HCT116 (cell line): ENCODE results near the gene ACTG2. TPM values are rescaled to one million over a fixed set of nuclear protein-coding genes. Genes with fewer than 3 reads are reported as not detected.

Experiments used
- ATAC-seq: fragments of 200-7000 bp; cut with Tn5 transposase; 2 replicates; pipeline ENCODE4 v1.9.1; 2020; ENCODE audit warnings: mild to moderate bottlenecking, moderate library complexity
- BruUV-seq: library from RNA; stranded (reverse); fragments of 400-500 nt; replicated peaks from 2 replicates; lab custom pipeline; 2021; lab: Mats Ljungman, UMichigan
- CTCF ChIA-PET: fragments of 300-600 bp; sonication (Branson Sonifier 250); formaldehyde crosslinking; loops from one replicate; lab custom pipeline; 2021; ENCODE audit warnings: antibody characterized with exemption; lab: Charles Lee
- POLR2A ChIA-PET: fragments of 300-600, 350-600 bp; sonication (Branson Sonifier 250); formaldehyde crosslinking; loops from one replicate; lab custom pipeline; 2021; ENCODE audit warnings: antibody characterized with exemption; lab: Charles Lee
- RAD21 ChIA-PET, 2 experiments: fragments of 300-600 bp; sonication (Branson Sonifier 250); formaldehyde crosslinking; loops; one replicate each; lab custom pipeline; 2023; ENCODE audit warnings: low total read pairs in 2 of 2; ENCODE audit not compliant: uncharacterized antibody in 2 of 2, unreplicated experiment in 2 of 2, low non-redundant PET in 1 of 2; lab: Charles Lee
- DNase-seq: peaks from one replicate; pipeline ENCODE4 v3.0.0-alpha.2; 2010; ENCODE audit warnings: low read depth, low spot score
- H2AFZ ChIP-seq: fragments of 200-600 bp; shearing (Covaris generic), sonication (generic); 2 replicates; pipeline ENCODE4 v1.6.1; 2017; ENCODE audit warnings: low read depth, mixed run types, mixed read lengths, antibody characterized with exemption, low read length; ENCODE audit not compliant: poor library complexity, severe bottlenecking
- H3K27ac ChIP-seq: 2 replicates; pipeline ENCODE4 v1.5.1; 2012; ENCODE audit warnings: low read depth, low read length
- H3K27me3 ChIP-seq: fragments of 200-600 bp; sonication (generic); 2 replicates; pipeline ENCODE4 v1.6.1; 2016; ENCODE audit warnings: mixed run types, low read length, mixed read lengths; ENCODE audit not compliant: insufficient read depth
- H3K36me3 ChIP-seq, 2 experiments: fragments of 200-500 bp in 1 of 2; fragments of 200-600 bp in 1 of 2; sonication (Bioruptor generic) in 1 of 2; sonication (generic) in 1 of 2; 2 replicates each; pipeline versions ENCODE4 v1.5.1 to v1.6.1; 2014 to 2016; ENCODE audit warnings: low read length in 2 of 2, inconsistent platforms in 1 of 2, mixed read lengths in 1 of 2, mixed run types in 1 of 2; ENCODE audit not compliant: insufficient read depth in 2 of 2, control insufficient read depth in 1 of 2
- H3K4me1 ChIP-seq, 2 experiments: fragments of 200-600 bp in 1 of 2; sonication (generic) in 1 of 2; 2 replicates each; pipeline versions ENCODE4 v1.5.1 to v1.6.1; 2012 to 2017; ENCODE audit warnings: low read length in 2 of 2, inconsistent platforms in 1 of 2, mild to moderate bottlenecking in 1 of 2, mixed read lengths in 1 of 2, mixed run types in 1 of 2, moderate library complexity in 1 of 2; ENCODE audit not compliant: insufficient read depth in 2 of 2, control insufficient read depth in 1 of 2
- H3K4me2 ChIP-seq: fragments of 200-600 bp; sonication (generic); 2 replicates; pipeline ENCODE4 v1.6.1; 2017; ENCODE audit warnings: mixed run types, low read length, mixed read lengths
- H3K4me3 ChIP-seq, 2 experiments: fragments of 200-600 bp in 1 of 2; sonication (generic) in 1 of 2; replicated peaks in 1 of 2; 2 replicates each; pipeline ENCODE4 v1.5.1; 2011 to 2016; ENCODE audit warnings: low read length in 2 of 2, control low read depth in 1 of 2, low read depth in 1 of 2, mild to moderate bottlenecking in 1 of 2, mixed read lengths in 1 of 2, mixed run types in 1 of 2
- H3K79me2 ChIP-seq: fragments of 200-600 bp; sonication (generic); 2 replicates; pipeline ENCODE4 v1.6.1; 2017; ENCODE audit warnings: mild to moderate bottlenecking, mixed run types, low read length, moderate library complexity, mixed read lengths; ENCODE audit not compliant: insufficient read depth
- H3K9ac ChIP-seq: fragments of 200-600 bp; sonication (generic); 2 replicates; pipeline ENCODE4 v1.6.1; 2016; ENCODE audit warnings: low read length, mixed read lengths
- H3K9me2 ChIP-seq: fragments of 200-600 bp; sonication (generic), shearing (Covaris generic); 2 replicates; pipeline ENCODE4 v1.6.1; 2017; ENCODE audit warnings: mixed run types, mild to moderate bottlenecking, moderate library complexity; ENCODE audit not compliant: insufficient read depth
- H3K9me3 ChIP-seq, 2 experiments: fragments of 200-500 bp in 1 of 2; fragments of 200-600 bp in 1 of 2; sonication (Bioruptor generic) in 1 of 2; sonication (generic) in 1 of 2; 2 replicates each; pipeline ENCODE4 v1.6.1; 2014 to 2017; ENCODE audit warnings: low read length in 2 of 2, mixed read lengths in 2 of 2, inconsistent platforms in 1 of 2, low read depth in 1 of 2, mild to moderate bottlenecking in 1 of 2, mixed run types in 1 of 2, moderate library complexity in 1 of 2; ENCODE audit not compliant: control insufficient read depth in 1 of 2, insufficient read depth in 1 of 2
- H4K20me1 ChIP-seq: fragments of 200-600 bp; sonication (generic), shearing (Covaris generic); 2 replicates; pipeline ENCODE4 v1.6.1; 2017; ENCODE audit warnings: mixed run types, mild to moderate bottlenecking, moderate library complexity; ENCODE audit not compliant: insufficient read depth
- CBX3 ChIP-seq: IDR thresholded peaks from 2 replicates; pipeline ENCODE4 v1.6.1; 2012; ENCODE audit warnings: low read depth
- CEBPB ChIP-seq: IDR thresholded peaks from 2 replicates; pipeline ENCODE4 v1.6.1; 2012; ENCODE audit warnings: low read depth
- EGR1 ChIP-seq: IDR thresholded peaks from 2 replicates; pipeline ENCODE4 v1.6.1; 2012; ENCODE audit warnings: low read depth
- ELF1 ChIP-seq: IDR thresholded peaks from 2 replicates; pipeline ENCODE4 v1.6.1; 2012; ENCODE audit warnings: low read depth, borderline replicate concordance
- EZH2 ChIP-seq: fragments of 200-600 bp; sonication (generic); IDR thresholded peaks from 2 replicates; pipeline ENCODE4 v1.6.1; 2017; ENCODE audit warnings: antibody characterized with exemption, mixed run types
- EZH2phosphoT487 ChIP-seq: fragments of 200-600 bp; IDR thresholded peaks from 2 replicates; pipeline ENCODE4 v1.6.1; 2018; ENCODE audit warnings: antibody characterized with exemption, borderline replicate concordance
- FOSL1 ChIP-seq: IDR thresholded peaks from 2 replicates; pipeline ENCODE4 v1.6.1; 2012; ENCODE audit warnings: low read depth
- JUND ChIP-seq: IDR thresholded peaks from 2 replicates; pipeline ENCODE4 v1.6.1; 2012
- POLR2A ChIP-seq: IDR thresholded peaks from 2 replicates; pipeline ENCODE4 v1.7.0; 2011; ENCODE audit warnings: borderline replicate concordance; ENCODE audit not compliant: insufficient read depth, insufficient read length; ENCODE audit errors: extremely low read depth
- POLR2AphosphoS5 ChIP-seq: IDR thresholded peaks from 2 replicates; pipeline ENCODE4 v1.6.1; 2011; ENCODE audit warnings: mild to moderate bottlenecking, low read depth, low read length, moderate library complexity
- RAD21 ChIP-seq: IDR thresholded peaks from 2 replicates; pipeline ENCODE4 v1.6.1; 2012; ENCODE audit warnings: low read depth, mild to moderate bottlenecking
- REST ChIP-seq: IDR thresholded peaks from 2 replicates; pipeline ENCODE4 v1.6.1; 2012; ENCODE audit warnings: low read depth
- SIN3A ChIP-seq: IDR thresholded peaks from 2 replicates; pipeline ENCODE4 v1.6.1; 2012; ENCODE audit warnings: low read depth
- SP1 ChIP-seq: IDR thresholded peaks from 2 replicates; pipeline ENCODE4 v1.6.1; 2012; ENCODE audit warnings: low read depth
- SRF ChIP-seq: IDR thresholded peaks from 2 replicates; pipeline ENCODE4 v1.6.1; 2012; ENCODE audit warnings: low read depth
- TCF7L2 ChIP-seq: IDR thresholded peaks from 2 replicates; pipeline ENCODE4 v1.7.0; 2011; ENCODE audit warnings: borderline replicate concordance, inconsistent platforms; ENCODE audit not compliant: insufficient read depth, insufficient read length; ENCODE audit errors: extremely low read depth
- ZFX ChIP-seq: fragments of 450-650 bp; IDR thresholded peaks from 2 replicates; pipeline ENCODE4 v1.6.1; 2017
- ZNF274 ChIP-seq: fragments of 200-500 bp; sonication (Bioruptor generic); IDR thresholded peaks from 2 replicates; pipeline ENCODE4 v1.6.1; 2014; ENCODE audit warnings: mild to moderate bottlenecking, low read depth, low read length, inconsistent platforms
- intact Hi-C: fragments of 100-400 bp; cut with micrococcal nuclease; formaldehyde crosslinking; loops from 2 replicates; pipeline ENCODE4 v1.10.0; 2022
- total RNA-seq: library from RNA; stranded (reverse); gene quantifications from one replicate; pipeline ENCODE4 v1.2.1, GENCODE V29; 2021; ENCODE audit not compliant: unreplicated experiment
- TF ChIP-seq, protein P1 (sequence below), 3 experiments: fragments of 200-600 bp in 1 of 3; sonication (generic) in 1 of 3; IDR thresholded peaks in 2 of 3; conservative IDR thresholded peaks in 1 of 3; 2 replicates each; pipeline ENCODE4 v1.5.1; 2012 to 2017; ENCODE audit warnings: low read depth in 2 of 3, low read length in 2 of 3, antibody characterized with exemption in 1 of 3, borderline replicate concordance in 1 of 3, control low read depth in 1 of 3, mild to moderate bottlenecking in 1 of 3, mixed read lengths in 1 of 3, mixed run types in 1 of 3, moderate library complexity in 1 of 3; ENCODE audit not compliant: insufficient read depth in 1 of 3
- TF ChIP-seq, protein P2 (sequence below): IDR thresholded peaks from 2 replicates; pipeline ENCODE4 v1.6.1; 2011; ENCODE audit warnings: mild to moderate bottlenecking, low read length, moderate library complexity; ENCODE audit not compliant: insufficient replicate concordance; ENCODE audit errors: extremely low read depth

ACTG2 gene
- total RNA-seq, 1 experiment from 2014 or later = 0.89 TPM

DNA sequence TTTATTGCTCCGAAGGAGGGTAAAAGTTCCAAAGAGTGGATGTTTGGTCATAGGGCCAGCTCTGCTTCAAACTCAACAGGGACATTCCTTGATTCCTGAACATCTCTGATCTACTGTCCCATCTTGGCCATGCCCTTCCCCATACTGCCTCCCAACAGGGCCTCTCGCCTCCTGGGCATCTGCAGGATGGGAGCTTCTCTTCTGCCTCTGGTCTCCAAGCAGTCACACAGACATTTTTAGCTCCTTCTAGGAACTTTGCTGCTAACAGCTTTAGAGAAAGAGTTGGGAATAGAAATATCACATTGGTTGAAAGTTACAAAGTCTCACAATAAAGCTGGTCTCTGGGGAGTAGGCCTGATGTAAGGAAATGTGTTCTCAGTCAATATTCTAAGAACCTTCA is 24.5 kb downstream of the ACTG2 start:
- no peak for ATAC-seq
- Histone ChIP-seq H3K9me3 (no peaks in the 10 kb centered on the region), H2AFZ (no peak overlapping the region), H3K36me3 (no peaks in the 10 kb centered on the region), H3K27me3 (no peaks in the 10 kb centered on the region), H3K4me2 (no peak overlapping the region), H3K27ac (no peak overlapping the region), H3K4me3 (no peak overlapping the region), H4K20me1 (no peaks in the 10 kb centered on the region), H3K9ac (no peak overlapping the region), H3K4me1 (peaks cover 4 to 10% of the 10 kb centered on the region in 2 experiments; a peak in 3 of 4 replicates), H3K9me2 (no peaks in the 10 kb centered on the region), H3K79me2 (no peaks in the 10 kb centered on the region)
- ChIA-PET CTCF (no interaction called here), POLR2A (no interaction called here), RAD21 (no interaction called here)
- DNase-seq = no peak
- TF ChIP-seq EGR1 = no peak
- TF ChIP-seq POLR2AphosphoS5 = no peak
- TF ChIP-seq RAD21 = no peak
- TF ChIP-seq SP1 = no peak
- TF ChIP-seq SRF = no peak
- TF ChIP-seq EZH2 = no peak
- TF ChIP-seq FOSL1 = no peak
- TF ChIP-seq ZNF274 = no peak
- TF ChIP-seq CBX3 = no peak
- no peak for TF ChIP-seq SIN3A
- no peak for TF ChIP-seq POLR2A
- no peak for TF ChIP-seq REST
- TF ChIP-seq EZH2phosphoT487 = no peak
- TF ChIP-seq, protein P1, sequence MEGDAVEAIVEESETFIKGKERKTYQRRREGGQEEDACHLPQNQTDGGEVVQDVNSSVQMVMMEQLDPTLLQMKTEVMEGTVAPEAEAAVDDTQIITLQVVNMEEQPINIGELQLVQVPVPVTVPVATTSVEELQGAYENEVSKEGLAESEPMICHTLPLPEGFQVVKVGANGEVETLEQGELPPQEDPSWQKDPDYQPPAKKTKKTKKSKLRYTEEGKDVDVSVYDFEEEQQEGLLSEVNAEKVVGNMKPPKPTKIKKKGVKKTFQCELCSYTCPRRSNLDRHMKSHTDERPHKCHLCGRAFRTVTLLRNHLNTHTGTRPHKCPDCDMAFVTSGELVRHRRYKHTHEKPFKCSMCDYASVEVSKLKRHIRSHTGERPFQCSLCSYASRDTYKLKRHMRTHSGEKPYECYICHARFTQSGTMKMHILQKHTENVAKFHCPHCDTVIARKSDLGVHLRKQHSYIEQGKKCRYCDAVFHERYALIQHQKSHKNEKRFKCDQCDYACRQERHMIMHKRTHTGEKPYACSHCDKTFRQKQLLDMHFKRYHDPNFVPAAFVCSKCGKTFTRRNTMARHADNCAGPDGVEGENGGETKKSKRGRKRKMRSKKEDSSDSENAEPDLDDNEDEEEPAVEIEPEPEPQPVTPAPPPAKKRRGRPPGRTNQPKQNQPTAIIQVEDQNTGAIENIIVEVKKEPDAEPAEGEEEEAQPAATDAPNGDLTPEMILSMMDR (IDR thresholded peaks at IDR 0.05 in 2 of 3, conservative IDR thresholded peaks at IDR 0.05 in 1 of 3; ENCODE audit: borderline replicate concordance in 1 of 3, insufficient read depth in 1 of 3, low read depth in 2 of 3, low read length in 2 of 3) = no peak
- TF ChIP-seq JUND = no peak
- no peak for TF ChIP-seq ELF1
- TF ChIP-seq CEBPB = no peak
- TF ChIP-seq TCF7L2 = no peak
- TF ChIP-seq, protein P2, sequence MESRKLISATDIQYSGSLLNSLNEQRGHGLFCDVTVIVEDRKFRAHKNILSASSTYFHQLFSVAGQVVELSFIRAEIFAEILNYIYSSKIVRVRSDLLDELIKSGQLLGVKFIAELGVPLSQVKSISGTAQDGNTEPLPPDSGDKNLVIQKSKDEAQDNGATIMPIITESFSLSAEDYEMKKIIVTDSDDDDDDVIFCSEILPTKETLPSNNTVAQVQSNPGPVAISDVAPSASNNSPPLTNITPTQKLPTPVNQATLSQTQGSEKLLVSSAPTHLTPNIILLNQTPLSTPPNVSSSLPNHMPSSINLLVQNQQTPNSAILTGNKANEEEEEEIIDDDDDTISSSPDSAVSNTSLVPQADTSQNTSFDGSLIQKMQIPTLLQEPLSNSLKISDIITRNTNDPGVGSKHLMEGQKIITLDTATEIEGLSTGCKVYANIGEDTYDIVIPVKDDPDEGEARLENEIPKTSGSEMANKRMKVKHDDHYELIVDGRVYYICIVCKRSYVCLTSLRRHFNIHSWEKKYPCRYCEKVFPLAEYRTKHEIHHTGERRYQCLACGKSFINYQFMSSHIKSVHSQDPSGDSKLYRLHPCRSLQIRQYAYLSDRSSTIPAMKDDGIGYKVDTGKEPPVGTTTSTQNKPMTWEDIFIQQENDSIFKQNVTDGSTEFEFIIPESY = no peak
- TF ChIP-seq ZFX = no peak
- intact Hi-C loops = no loop called here
- BruUV-seq = no TSS peak
